Lower lobe of right lung (tissue), 2 donors: Measurements from ENCODE around the gene BMPR1B. TPM values are rescaled to one million over a fixed set of nuclear protein-coding genes. Genes with fewer than 3 reads are reported as not detected.

Source experiments
- ATAC-seq, 2 donors: fragments of 200-7000 bp; cut with Tn5 transposase; one replicate each; pipeline ENCODE4 v1.9.1; 2020 to 2022; ENCODE audit warnings: mild to moderate bottlenecking in 2 of 2, moderate library complexity in 2 of 2
- DNase-seq: peaks from one replicate; pipeline ENCODE4 v3.0.0-alpha.2; 2020
- H3K27ac ChIP-seq: fragments of 200-600 bp; one replicate; pipeline ENCODE4 v1.8.0; 2022
- H3K27me3 ChIP-seq: fragments of 200-600 bp; one replicate; pipeline ENCODE4 v1.8.0; 2022; ENCODE audit warnings: low read depth
- H3K36me3 ChIP-seq: fragments of 200-600 bp; one replicate; pipeline ENCODE4 v1.8.0; 2022; ENCODE audit warnings: mild to moderate bottlenecking
- H3K4me1 ChIP-seq: fragments of 200-600 bp; one replicate; pipeline ENCODE4 v1.8.0; 2022
- H3K4me3 ChIP-seq: fragments of 200-600 bp; one replicate; pipeline ENCODE4 v1.8.0; 2022; ENCODE audit warnings: mild to moderate bottlenecking
- H3K9me3 ChIP-seq: fragments of 200-600 bp; one replicate; pipeline ENCODE4 v1.8.0; 2022
- CTCF ChIP-seq: fragments of 200-600 bp; IDR thresholded peaks from one replicate; pipeline ENCODE4 v1.8.0; 2022; ENCODE audit warnings: antibody characterized with exemption, mild to moderate bottlenecking
- intact Hi-C: fragments of 100-400 bp; cut with DNase I; formaldehyde crosslinking; loops from one replicate; pipeline ENCODE4 v1.11.0; 2022
- total RNA-seq: library from RNA; stranded (reverse); fragmentation: NEBNext Ultra II Directional; extraction: Animal tissue kit (Norgen Biotek cat#: 25700); gene quantifications from one replicate; pipeline ENCODE4 v1.2.1, GENCODE V29; 2021
- donor health status: DM: no; HTN: yes; CAD: no; lungs with severe emphysema.

The BMPR1B gene
- total RNA-seq, 1 donor from 2014 or later = 6.0 TPM

DNA sequence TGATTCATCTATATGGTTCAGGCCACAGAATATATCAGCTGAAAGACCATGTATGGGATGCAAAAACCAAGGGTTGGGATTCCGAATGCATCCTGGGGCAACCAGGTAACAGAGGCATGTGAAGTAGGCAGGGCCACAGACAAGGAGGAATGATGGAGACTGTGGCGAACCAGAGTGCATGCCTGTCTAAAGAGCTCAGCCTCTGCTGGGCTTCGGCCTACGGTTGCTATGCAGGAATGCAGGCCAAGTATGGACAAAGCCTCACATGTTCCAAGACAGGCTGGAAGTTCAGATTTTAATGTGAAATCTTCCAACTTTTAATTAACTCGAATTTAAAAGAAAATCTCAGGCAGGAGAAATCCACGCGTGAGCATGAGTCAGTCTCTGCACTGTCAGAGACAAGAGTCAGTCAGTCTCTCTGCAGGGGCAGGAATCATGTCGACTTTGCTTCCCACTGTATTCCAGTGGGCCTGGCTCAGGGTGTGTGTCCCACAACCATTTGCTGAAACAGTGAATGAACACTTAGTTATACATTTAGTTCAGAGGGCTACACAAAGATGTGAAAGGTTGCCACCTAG, 446.6 kb downstream of the BMPR1B start:
- intact Hi-C loops = no loop called here
- DNase-seq (no peak), ATAC-seq (peak in 1 of 2 donors; percentile 46)
- H3K27me3 ChIP-seq = no peaks in the 10 kb centered on the region
- no peaks in the 10 kb centered on the region for H3K4me1 ChIP-seq
- peaks cover 5% of the 10 kb centered on the region for H3K36me3 ChIP-seq
- H3K9me3 ChIP-seq = no peaks in the 10 kb centered on the region
- H3K4me3 ChIP-seq = no peak overlapping the region
- TF ChIP-seq CTCF = no peak
- no peak overlapping the region for H3K27ac ChIP-seq

GRCh38 chr4:95204873-95205272, 447.1 kb downstream of the BMPR1B start:
- H3K27ac ChIP-seq = no peak overlapping the region
- DNase-seq (no peak), ATAC-seq (no peak)
- no peaks in the 10 kb centered on the region for H3K4me1 ChIP-seq
- H3K27me3 ChIP-seq = no peaks in the 10 kb centered on the region
- H3K36me3 ChIP-seq = peaks cover 5% of the 10 kb centered on the region
- no peak overlapping the region for H3K4me3 ChIP-seq
- no peak for TF ChIP-seq CTCF
- intact Hi-C loops = no loop called here
- H3K9me3 ChIP-seq = no peaks in the 10 kb centered on the region
